H1 (cell line): Measurements from ENCODE around the gene PHACTR2. TPM values are rescaled to one million over a fixed set of nuclear protein-coding genes. Genes with fewer than 3 reads are reported as not detected.

Source experiments
- CTCF ChIA-PET: fragments of 300-600 bp; sonication (Branson Sonifier 250); formaldehyde crosslinking; loops from one replicate; lab custom pipeline; 2021; ENCODE audit not compliant: partially characterized antibody; lab: Charles Lee
- POLR2A ChIA-PET: fragments of 300-600 bp; sonication (Branson Sonifier 250); formaldehyde crosslinking; loops from one replicate; lab custom pipeline; 2021; ENCODE audit warnings: inconsistent platforms; ENCODE audit not compliant: partially characterized antibody; lab: Charles Lee
- DNase-seq, 2 experiments: peaks; one replicate each; pipeline versions ENCODE4 v3.0.0 to v3.0.0-alpha.2; 2010 to 2022; ENCODE audit warnings: low spot score in 2 of 2, low read depth in 1 of 2, mixed read lengths in 1 of 2
- FAIRE-seq: peaks from 2 replicates; lab custom pipeline; 2011; peaks lifted over from hg19 to GRCh38; lab: Jason Lieb, UNC
- H2AFZ ChIP-seq: 2 replicates; pipeline ENCODE4 v1.8.1; 2012; ENCODE audit warnings: low read length, inconsistent platforms
- H2AK5ac ChIP-seq: 2 replicates; pipeline ENCODE4 v1.6.1; 2013; ENCODE audit warnings: low read depth, low read length
- H2BK120ac ChIP-seq: replicated peaks from 2 replicates; pipeline ENCODE3; 2013; ENCODE audit warnings: low read depth, low read length, inconsistent platforms
- H2BK12ac ChIP-seq: 2 replicates; pipeline ENCODE4 v1.6.1; 2013; ENCODE audit warnings: low read depth, low read length
- H2BK15ac ChIP-seq: 2 replicates; pipeline ENCODE4 v1.6.1; 2013; ENCODE audit warnings: low read length
- H2BK20ac ChIP-seq: 2 replicates; pipeline ENCODE4 v1.6.1; 2013; ENCODE audit warnings: low read length
- H2BK5ac ChIP-seq: 2 replicates; pipeline ENCODE4 v1.6.1; 2013; ENCODE audit warnings: low read depth, low read length
- H3K14ac ChIP-seq: 2 replicates; pipeline ENCODE4 v1.6.1; 2013; ENCODE audit warnings: inconsistent platforms; ENCODE audit not compliant: insufficient read length
- H3K18ac ChIP-seq: 2 replicates; pipeline ENCODE4 v1.6.1; 2013; ENCODE audit warnings: low read length; ENCODE audit errors: extremely low read depth
- H3K23ac ChIP-seq: 2 replicates; pipeline ENCODE4 v1.6.1; 2013; ENCODE audit warnings: inconsistent platforms; ENCODE audit not compliant: insufficient read length
- H3K23me2 ChIP-seq: 2 replicates; pipeline ENCODE4 v1.6.1; 2013; ENCODE audit warnings: low read depth, low read length
- H3K27ac ChIP-seq: 2 replicates; pipeline ENCODE4 v1.6.1; 2011; ENCODE audit warnings: low read depth, low read length, inconsistent platforms
- H3K27me3 ChIP-seq, 4 experiments: replicated peaks in 1 of 4; 1 replicate in 1 of 4; 2 replicates in 3 of 4; pipeline versions ENCODE4 v1.6.1 to v1.8.1; 2011 to 2013; ENCODE audit warnings: low read length in 3 of 4, mild to moderate bottlenecking in 3 of 4, inconsistent platforms in 2 of 4, mixed read lengths in 2 of 4, moderate library complexity in 1 of 4; ENCODE audit not compliant: control insufficient read depth in 3 of 4, insufficient read depth in 3 of 4; ENCODE audit errors: extremely low read depth in 1 of 4
- H3K36me3 ChIP-seq, 4 experiments: 2 replicates each; pipeline versions ENCODE4 v1.6.1 to v1.8.1; 2011 to 2013; ENCODE audit warnings: mild to moderate bottlenecking in 4 of 4, low read length in 3 of 4, moderate library complexity in 2 of 4, control low read depth in 1 of 4, inconsistent platforms in 1 of 4; ENCODE audit not compliant: insufficient read depth in 4 of 4, control insufficient read depth in 2 of 4
- H3K4ac ChIP-seq: replicated peaks from 2 replicates; pipeline ENCODE3; 2013; ENCODE audit warnings: low read length, low read depth, mixed read lengths, inconsistent platforms; ENCODE audit not compliant: insufficient read length
- H3K4me1 ChIP-seq, 4 experiments: replicated peaks in 1 of 4; 1 replicate in 1 of 4; 2 replicates in 3 of 4; pipeline versions ENCODE4 v1.6.1 to v1.8.1; 2011 to 2013; ENCODE audit warnings: low read length in 3 of 4, inconsistent platforms in 2 of 4, mixed read lengths in 1 of 4; ENCODE audit not compliant: insufficient read depth in 4 of 4, control insufficient read depth in 3 of 4
- H3K4me2 ChIP-seq, 2 experiments: 2 replicates each; pipeline versions ENCODE4 v1.6.1 to v1.8.1; 2011 to 2013; ENCODE audit warnings: low read depth in 2 of 2, low read length in 2 of 2, control low read depth in 1 of 2, inconsistent platforms in 1 of 2, mild to moderate bottlenecking in 1 of 2; ENCODE audit not compliant: insufficient read depth in 1 of 2
- H3K4me3 ChIP-seq, 4 experiments: fragments of 200-600, 300-600 bp in 1 of 4; sonication (generic), shearing (Covaris generic), sonication (Bioruptor Twin) in 1 of 4; 2 replicates each; pipeline versions ENCODE4 v1.5.1 to v1.8.1; 2011 to 2016; ENCODE audit warnings: low read length in 4 of 4, low read depth in 3 of 4, control low read depth in 2 of 4, inconsistent platforms in 2 of 4, mild to moderate bottlenecking in 2 of 4, mixed read lengths in 1 of 4, moderate library complexity in 1 of 4; ENCODE audit not compliant: insufficient read depth in 2 of 4; ENCODE audit errors: extremely low read depth in 1 of 4
- H3K56ac ChIP-seq: replicated peaks from 2 replicates; pipeline ENCODE3; 2013; ENCODE audit warnings: low read depth, mild to moderate bottlenecking, mixed read lengths, low read length, inconsistent platforms; ENCODE audit not compliant: insufficient read length
- H3K79me1 ChIP-seq: 2 replicates; pipeline ENCODE4 v1.6.1; 2013; ENCODE audit warnings: low read depth, low read length, control low read depth
- H3K79me2 ChIP-seq, 2 experiments: 2 replicates each; pipeline versions ENCODE4 v1.6.1 to v1.8.1; 2012 to 2013; ENCODE audit warnings: low read length in 2 of 2, mild to moderate bottlenecking in 2 of 2, inconsistent platforms in 1 of 2; ENCODE audit not compliant: insufficient read depth in 2 of 2, control insufficient read depth in 1 of 2
- H3K9ac ChIP-seq, 4 experiments: replicated peaks in 1 of 4; 1 replicate in 1 of 4; 2 replicates in 3 of 4; pipeline versions ENCODE4 v1.6.1 to v1.8.1; 2011 to 2013; ENCODE audit warnings: low read depth in 3 of 4, low read length in 3 of 4, control low read depth in 2 of 4, mild to moderate bottlenecking in 2 of 4, moderate library complexity in 2 of 4, inconsistent platforms in 1 of 4; ENCODE audit errors: extremely low read depth in 1 of 4
- H3K9me3 ChIP-seq, 2 experiments: 2 replicates each; pipeline versions ENCODE4 v1.6.1 to v1.8.1; 2012 to 2013; ENCODE audit warnings: mild to moderate bottlenecking in 2 of 2, moderate library complexity in 2 of 2, control low read depth in 1 of 2, inconsistent platforms in 1 of 2, low read depth in 1 of 2, low read length in 1 of 2, mixed read lengths in 1 of 2; ENCODE audit not compliant: insufficient read depth in 2 of 2
- H4K20me1 ChIP-seq, 2 experiments: replicated peaks in 1 of 2; 2 replicates each; pipeline versions ENCODE3 to v1.8.1; 2011 to 2013; ENCODE audit warnings: inconsistent platforms in 2 of 2, low read length in 2 of 2, mild to moderate bottlenecking in 1 of 2; ENCODE audit not compliant: insufficient read depth in 2 of 2, control insufficient read depth in 1 of 2
- H4K5ac ChIP-seq: 2 replicates; pipeline ENCODE4 v1.6.1; 2013; ENCODE audit warnings: low read length, low read depth, mixed read lengths, inconsistent platforms; ENCODE audit not compliant: insufficient read length
- H4K8ac ChIP-seq: 2 replicates; pipeline ENCODE4 v1.8.0; 2013; ENCODE audit warnings: mild to moderate bottlenecking, moderate library complexity, low read length, inconsistent platforms; ENCODE audit not compliant: insufficient read depth; ENCODE audit errors: extremely low read depth
- H4K91ac ChIP-seq: replicated peaks from 2 replicates; pipeline ENCODE3; 2013; ENCODE audit warnings: low read length, mixed read lengths, inconsistent platforms; ENCODE audit not compliant: insufficient read length
- CBX5 ChIP-seq: fragments of 300-800, 300-1000 bp; sonication (generic); IDR thresholded peaks from 2 replicates; pipeline ENCODE4 v1.7.1; 2016; ENCODE audit warnings: antibody characterized with exemption, low read length, low read depth
- FOSL1 ChIP-seq: IDR thresholded peaks from 2 replicates; pipeline ENCODE4 v1.6.1; 2011; ENCODE audit warnings: mild to moderate bottlenecking, low read depth, low read length, moderate library complexity; ENCODE audit not compliant: insufficient read depth
- SIRT6 ChIP-seq: IDR thresholded peaks from one replicate; pipeline ENCODE4 v1.7.1; 2012; ENCODE audit warnings: low read length, inconsistent platforms
- WGBS, 2 experiments: shearing (Covaris generic) in 1 of 2; methylation state at CpG; one replicate each; pipeline versions ENCODE4 v1.1.6 to v1.1.7; 2013 to 2015; ENCODE audit warnings: low lambda C conversion rate in 2 of 2, mixed read lengths in 2 of 2, inconsistent platforms in 1 of 2, low coverage in 1 of 2, missing lambda C conversion rate in 1 of 2; ENCODE audit not compliant: insufficient replicate concordance in 2 of 2, insufficient coverage in 1 of 2, insufficient read length in 1 of 2; ENCODE audit errors: extremely low coverage in 1 of 2, missing lambda C conversion rate in 1 of 2; 5-methylcytosine and 5-hydroxymethylcytosine counted together
- polyA plus RNA-seq, 7 experiments: library from polyadenylated mRNA; depleted of rRNA in 3 of 7; stranded (reverse) in 5 of 7; unstranded in 2 of 7; fragments of >200 nt in 5 of 7; fragments of 200-250 nt in 2 of 7; gene quantifications; 1 replicate in 5 of 7; 2 replicates in 1 of 7; 4 replicates in 1 of 7; pipeline versions ENCODE4 v1.2.1 to v1.2.3, GENCODE V29; 2011 to 2013; ENCODE audit warnings: missing spikeins in 2 of 7, mixed read lengths in 2 of 7
- total RNA-seq: library from RNA; stranded (reverse); fragmentation: NEBNext Ultra II Directional; extraction: Animal tissue kit (Norgen Biotek cat#: 25700); gene quantifications from 2 replicates; pipeline ENCODE4 v1.2.1, GENCODE V29; 2021

Gene PHACTR2
- total and polyA plus RNA-seq, 2 of the 8 experiments (the other 6 are each of a cell fraction or from before 2014, with no cell fraction given): 16.9 to 131 TPM

DNA sequence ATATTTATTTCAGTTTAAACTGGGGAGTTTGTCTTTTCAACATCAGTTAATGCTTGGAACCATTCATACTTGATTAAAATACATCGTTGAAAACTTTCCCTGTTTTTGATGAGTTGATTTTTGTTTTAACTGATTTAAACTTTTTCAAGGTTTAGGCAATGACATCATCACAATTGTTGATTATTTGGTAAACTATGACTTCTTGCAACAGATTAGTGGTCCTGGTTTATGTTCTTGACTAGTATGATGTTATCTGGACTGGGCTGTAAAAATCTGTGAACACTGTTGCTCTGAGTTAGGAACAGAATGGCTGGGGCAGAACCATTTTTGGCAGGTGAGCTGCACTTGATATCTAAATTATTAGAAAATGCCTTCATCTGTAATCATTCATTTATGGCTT lies 186.5 kb downstream of the PHACTR2 start, which contains the start of gene ZC2HC1B:
TSS of gene ZC2HC1B (plus strand) at position 241 of the 400 bp plus-strand sequence. CDS start at position 307, 66 bp downstream.
- TF ChIP-seq SIRT6: no peak
- no peak for TF ChIP-seq CBX5
- TF ChIP-seq FOSL1: no peak
- Histone ChIP-seq H3K4me1 (no peaks in the 10 kb centered on the region), H3K27ac (no peak within 1 kb of the TSS), H3K79me1 (no peaks in the 10 kb centered on the region), H2AK5ac (no peak within 1 kb of the TSS), H3K36me3 (peaks cover 0 to 62% (median 22%) of the 10 kb centered on the region in 4 experiments; a peak in 7 of 8 replicates), H2BK15ac (no peak within 1 kb of the TSS), H4K20me1 (no peaks in the 10 kb centered on the region), H3K4me3 (no peak within 1 kb of the TSS), H2BK20ac (no peak within 1 kb of the TSS), H2BK12ac (no peak within 1 kb of the TSS), H3K4me2 (no peak within 1 kb of the TSS), H2BK5ac (no peak within 1 kb of the TSS), H2BK120ac (no peak within 1 kb of the TSS), H3K4ac (no peak within 1 kb of the TSS), H3K79me2 (no peaks in the 10 kb centered on the region), H3K27me3 (no peaks in the 10 kb centered on the region), H3K18ac (no peak within 1 kb of the TSS), H3K23me2 (no peaks in the 10 kb centered on the region), H4K91ac (no peak within 1 kb of the TSS), H3K56ac (no peak within 1 kb of the TSS), H3K9me3 (no peaks in the 10 kb centered on the region; a peak in 1 of 4 replicates), H3K23ac (no peak within 1 kb of the TSS), H3K9ac (no peak within 1 kb of the TSS), H4K5ac (no peak within 1 kb of the TSS), H3K14ac (no peak within 1 kb of the TSS), H2AFZ (no peak within 1 kb of the TSS), H4K8ac (no peak within 1 kb of the TSS)
- CTCF ChIA-PET: interaction anchor here (0.6 to 2.3 kb wide), 4 partner anchors 76 to 334 kb away, joined by 3 to 5 read pairs (median 3); no protein-coding TSS in a partner anchor
- 96% methylated on average over 1 of the region's 1 CpG; no CpG with 5 or more reads in 1 of the 2 experiments for WGBS, 2 experiments
- DNase-seq (no peak), FAIRE-seq (no peak)
- POLR2A ChIA-PET: interaction anchor here (0.7 to 4.8 kb wide), 3 partner anchors 10 to 319 kb away, joined by 3 to 20 read pairs (median 3); partner anchors contain the start of gene LTV1
